T-helper 2 cell (primary cell): ENCODE results near the gene MRPL21.
"Not testable (repeated sequence)": the region's sequence is repeated elsewhere in the genome, so short reads cannot be mapped to it uniquely, and the experiment has no call there.

ENCODE experiments used
- DNase-seq, 5 experiments: peaks; one replicate each; pipeline versions ENCODE4 v3.0.0 to v3.0.0-alpha.2; 2012 to 2022

The MRPL21 gene

GRCh38 chr11:68865241-68865640 lies 38.4 kb downstream of the MRPL21 start:
- no peak for DNase-seq

- DNase-seq, result no peak
Measured at GRCh38 chr11:68863553-68864265, 39.9 kb downstream of the MRPL21 start.

- DNase-seq, result no peak
Measured at GRCh38 chr11:68862421-68862820, 41.2 kb downstream of the MRPL21 start.

- no peak for DNase-seq
Measured at GRCh38 chr11:68859123-68859522, 44.5 kb downstream of the MRPL21 start.

- no peak for DNase-seq
Measured at GRCh38 chr11:68857037-68857586, 46.5 kb downstream of the MRPL21 start.

- not testable (repeated sequence) for DNase-seq
Measured at GRCh38 chr11:68856425-68857030, 47.1 kb downstream of the MRPL21 start.

- DNase-seq, result no peak
Measured at GRCh38 chr11:68855205-68855981, 48.2 kb downstream of the MRPL21 start.

- no peak for DNase-seq
Measured at GRCh38 chr11:68854273-68854958, 49.2 kb downstream of the MRPL21 start.

- DNase-seq, result no peak
Measured at GRCh38 chr11:68852628-68853027, 51.0 kb downstream of the MRPL21 start.

- DNase-seq, result no peak
Measured at GRCh38 chr11:68848429-68848828, 55.2 kb downstream of the MRPL21 start.

- no peak for DNase-seq
Measured at GRCh38 chr11:68847395-68847794, 56.2 kb downstream of the MRPL21 start.

- no peak for DNase-seq
Measured at GRCh38 chr11:68845351-68846002, 58.2 kb downstream of the MRPL21 start.

- no peak for DNase-seq
Measured at GRCh38 chr11:68844801-68845200, 58.8 kb downstream of the MRPL21 start.

GRCh38 chr11:68844376-68844775 lies 59.3 kb downstream of the MRPL21 start:
- DNase-seq, result no peak

GRCh38 chr11:68843703-68844312 lies 59.8 kb downstream of the MRPL21 start:
- DNase-seq, result peak; percentile 53 to 83 (median 66)

GRCh38 chr11:68843052-68843561 lies 60.5 kb downstream of the MRPL21 start:
- DNase-seq, result peak in 4 of 5 experiments; percentile 30 to 82 (median 50)

GRCh38 chr11:68842427-68843051 lies 61.1 kb downstream of the MRPL21 start:
- DNase-seq, result peak in 1 of 5 experiments; percentile 13

- DNase-seq, result peak; percentile 46 to 90 (median 64)
Measured at GRCh38 chr11:68841718-68842426, 61.8 kb downstream of the MRPL21 start, which contains the start of gene CPT1A. Gene CPT1A (minus strand): TSS chr11:68841916. CDS start chr11:68815474, 26,442 bp downstream.
